Astrocyte (in vitro differentiated cells and primary cell): Measurements from ENCODE around the gene ZNF669. TPM values are rescaled to one million over a fixed set of nuclear protein-coding genes. Genes with fewer than 3 reads are reported as not detected.

Experiments
- DNase-seq: peaks from one replicate; pipeline ENCODE4 v3.0.0-alpha.2; 2010; ENCODE audit warnings: low read depth
- FAIRE-seq: peaks from 2 replicates; lab custom pipeline; 2011; peaks lifted over from hg19 to GRCh38; lab: Jason Lieb, UNC
- H2AFZ ChIP-seq: 2 replicates; pipeline ENCODE4 v1.6.0; 2012; ENCODE audit warnings: low read depth, low read length, inconsistent platforms
- H3K27ac ChIP-seq: 2 replicates; pipeline ENCODE4 v1.5.1; 2011; ENCODE audit warnings: low read depth, low read length, inconsistent platforms
- H3K27me3 ChIP-seq: 2 replicates; pipeline ENCODE4 v1.6.0; 2011; ENCODE audit warnings: low read length, inconsistent platforms; ENCODE audit not compliant: insufficient read depth
- H3K36me3 ChIP-seq: 2 replicates; pipeline ENCODE4 v1.5.1; 2011; ENCODE audit warnings: low read length, inconsistent platforms; ENCODE audit not compliant: insufficient read depth
- H3K4me1 ChIP-seq: 2 replicates; pipeline ENCODE4 v1.5.1; 2011; ENCODE audit warnings: low read length, inconsistent platforms; ENCODE audit not compliant: insufficient read depth
- H3K4me2 ChIP-seq: 2 replicates; pipeline ENCODE4 v1.6.0; 2012; ENCODE audit warnings: low read length, inconsistent platforms
- H3K4me3 ChIP-seq: 2 replicates; pipeline ENCODE4 v1.5.1; 2011; ENCODE audit warnings: low read depth, mild to moderate bottlenecking, low read length, inconsistent platforms; ENCODE audit not compliant: insufficient read depth
- H3K79me2 ChIP-seq: 2 replicates; pipeline ENCODE4 v1.6.0; 2012; ENCODE audit warnings: mild to moderate bottlenecking, low read length, inconsistent platforms; ENCODE audit not compliant: insufficient read depth
- H3K9ac ChIP-seq: 2 replicates; pipeline ENCODE4 v1.6.0; 2012; ENCODE audit warnings: mild to moderate bottlenecking, low read length, inconsistent platforms
- H3K9me3 ChIP-seq: 2 replicates; pipeline ENCODE4 v1.5.1; 2012; ENCODE audit warnings: low read depth, mild to moderate bottlenecking, low read length, inconsistent platforms; ENCODE audit not compliant: insufficient read depth
- H4K20me1 ChIP-seq: 2 replicates; pipeline ENCODE4 v1.6.0; 2012; ENCODE audit warnings: low read length, inconsistent platforms; ENCODE audit not compliant: insufficient read depth
- H3K27ac Mint-ChIP-seq: one replicate; pipeline ENCODE4 v1.8.0; 2021; ENCODE audit warnings: mild to moderate bottlenecking, mixed read lengths; ENCODE audit not compliant: unreplicated experiment
- H3K27me3 Mint-ChIP-seq: one replicate; pipeline ENCODE4 v1.8.0; 2021; ENCODE audit warnings: low read depth, mixed read lengths; ENCODE audit not compliant: unreplicated experiment
- H3K36me3 Mint-ChIP-seq: one replicate; pipeline ENCODE4 v1.8.0; 2021; ENCODE audit warnings: low read depth, mixed read lengths; ENCODE audit not compliant: unreplicated experiment
- H3K4me1 Mint-ChIP-seq: one replicate; pipeline ENCODE4 v1.8.0; 2021; ENCODE audit warnings: low read depth, mixed read lengths; ENCODE audit not compliant: unreplicated experiment
- H3K4me3 Mint-ChIP-seq: one replicate; pipeline ENCODE4 v1.8.0; 2021; ENCODE audit warnings: mild to moderate bottlenecking, moderate library complexity, mixed read lengths; ENCODE audit not compliant: unreplicated experiment
- H3K9me3 Mint-ChIP-seq: one replicate; pipeline ENCODE4 v1.8.0; 2021; ENCODE audit warnings: mild to moderate bottlenecking, mixed read lengths; ENCODE audit not compliant: unreplicated experiment
- EZH2 ChIP-seq: IDR thresholded peaks from 2 replicates; pipeline ENCODE4 v1.6.1; 2012; ENCODE audit warnings: mild to moderate bottlenecking, low read length, inconsistent platforms; ENCODE audit not compliant: insufficient read depth
- total RNA-seq: library from RNA; stranded (reverse); gene quantifications from 2 replicates; pipeline ENCODE4 v1.2.1, GENCODE V29; 2021
- TF ChIP-seq, protein P1 (sequence below): IDR thresholded peaks from 2 replicates; pipeline ENCODE4 v1.5.1; 2011; ENCODE audit warnings: low read depth, mild to moderate bottlenecking, inconsistent platforms, low read length, moderate library complexity; ENCODE audit not compliant: insufficient read depth

Gene ZNF669
- total RNA-seq, 1 donor from 2014 or later, result 9.4 TPM

DNA sequence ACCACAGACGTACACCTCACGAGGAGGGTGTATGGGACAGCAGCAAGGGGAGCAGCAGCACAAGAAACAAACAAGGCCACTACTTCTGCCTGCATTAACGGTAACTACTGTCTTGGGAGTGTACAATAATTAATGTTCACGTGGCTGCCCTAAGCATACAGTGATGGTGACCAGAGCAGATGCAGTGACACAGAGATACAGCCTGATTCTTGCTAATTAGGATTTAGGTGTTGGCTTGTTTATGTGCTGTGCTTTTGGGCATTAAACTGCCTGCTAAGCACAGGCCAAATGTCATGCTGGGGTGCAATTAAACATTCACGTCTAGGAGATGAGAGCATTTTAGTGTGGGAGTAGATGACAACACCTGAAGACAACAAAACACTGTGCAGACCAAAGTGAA, 7.2 kb downstream of the ZNF669 start:
- Mint-ChIP-seq H3K27me3 (no peaks in the 10 kb centered on the region), H3K9me3 (peaks cover 41% of the 10 kb centered on the region), H3K4me1 (no peaks in the 10 kb centered on the region), H3K27ac (no peak overlapping the region), H3K4me3 (no peak overlapping the region), H3K36me3 (peaks cover 51% of the 10 kb centered on the region)
- TF ChIP-seq EZH2, result no peak
- TF ChIP-seq, protein P1, sequence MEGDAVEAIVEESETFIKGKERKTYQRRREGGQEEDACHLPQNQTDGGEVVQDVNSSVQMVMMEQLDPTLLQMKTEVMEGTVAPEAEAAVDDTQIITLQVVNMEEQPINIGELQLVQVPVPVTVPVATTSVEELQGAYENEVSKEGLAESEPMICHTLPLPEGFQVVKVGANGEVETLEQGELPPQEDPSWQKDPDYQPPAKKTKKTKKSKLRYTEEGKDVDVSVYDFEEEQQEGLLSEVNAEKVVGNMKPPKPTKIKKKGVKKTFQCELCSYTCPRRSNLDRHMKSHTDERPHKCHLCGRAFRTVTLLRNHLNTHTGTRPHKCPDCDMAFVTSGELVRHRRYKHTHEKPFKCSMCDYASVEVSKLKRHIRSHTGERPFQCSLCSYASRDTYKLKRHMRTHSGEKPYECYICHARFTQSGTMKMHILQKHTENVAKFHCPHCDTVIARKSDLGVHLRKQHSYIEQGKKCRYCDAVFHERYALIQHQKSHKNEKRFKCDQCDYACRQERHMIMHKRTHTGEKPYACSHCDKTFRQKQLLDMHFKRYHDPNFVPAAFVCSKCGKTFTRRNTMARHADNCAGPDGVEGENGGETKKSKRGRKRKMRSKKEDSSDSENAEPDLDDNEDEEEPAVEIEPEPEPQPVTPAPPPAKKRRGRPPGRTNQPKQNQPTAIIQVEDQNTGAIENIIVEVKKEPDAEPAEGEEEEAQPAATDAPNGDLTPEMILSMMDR, result no peak
- Histone ChIP-seq H3K27ac (no peak overlapping the region), H4K20me1 (peaks cover 2% of the 10 kb centered on the region), H3K4me3 (no peak overlapping the region), H3K4me1 (no peaks in the 10 kb centered on the region), H3K79me2 (peaks cover 18% of the 10 kb centered on the region), H3K36me3 (peaks cover 33% of the 10 kb centered on the region), H3K9ac (no peak overlapping the region), H3K9me3 (peaks cover 36% of the 10 kb centered on the region), H3K27me3 (no peaks in the 10 kb centered on the region), H2AFZ (no peak overlapping the region), H3K4me2 (no peak overlapping the region)
- FAIRE-seq (no peak), DNase-seq (no peak)

DNA sequence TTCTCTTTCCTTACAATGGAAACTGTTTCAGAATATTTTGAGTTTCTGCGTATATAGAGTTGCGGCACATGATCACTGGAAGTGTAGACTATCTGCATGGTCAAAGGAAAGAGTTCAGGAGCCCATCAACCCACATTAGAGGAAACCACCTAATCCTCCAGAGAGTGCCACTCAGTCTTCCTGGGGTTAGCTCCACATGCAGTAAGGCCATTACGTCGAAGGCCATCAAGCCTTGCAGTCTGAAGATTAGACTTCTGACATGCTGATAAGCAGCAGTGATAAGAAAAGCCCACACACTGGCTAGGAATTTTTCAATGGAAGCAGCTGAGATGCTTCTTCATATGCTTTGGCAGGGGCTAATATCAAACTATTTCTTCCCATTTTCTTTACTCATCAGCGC, 7.6 kb downstream of the ZNF669 start:
- peaks cover 46% of the 10 kb centered on the region for H3K36me3 Mint-ChIP-seq

DNA sequence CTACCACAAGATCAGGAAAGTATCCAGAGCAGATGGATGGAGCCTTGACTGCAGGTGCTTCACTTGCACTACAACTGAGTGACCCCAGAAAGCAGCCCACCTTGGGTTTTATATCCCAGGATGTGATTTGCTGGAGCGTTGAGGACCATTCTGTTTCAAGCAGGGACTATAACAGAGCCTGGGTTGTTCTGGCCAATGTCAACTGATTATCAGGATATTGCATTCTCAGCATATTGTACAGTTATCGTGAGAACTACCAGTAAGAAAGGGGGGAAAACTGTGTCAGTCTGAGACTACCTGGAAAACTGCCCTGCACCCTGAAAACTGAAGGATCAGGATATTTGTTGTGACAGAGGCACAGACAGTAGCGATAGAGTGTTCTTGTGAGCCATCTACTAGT, 8.0 kb downstream of the ZNF669 start:
- no peak overlapping the region for H2AFZ ChIP-seq
- H3K36me3 ChIP-seq, result peaks cover 26% of the 10 kb centered on the region
- H3K9ac ChIP-seq, result no peak overlapping the region
- H3K36me3 Mint-ChIP-seq, result peaks cover 42% of the 10 kb centered on the region
- no peaks in the 10 kb centered on the region for H4K20me1 ChIP-seq
- no peaks in the 10 kb centered on the region for H3K27me3 Mint-ChIP-seq
- no peak overlapping the region for H3K4me3 Mint-ChIP-seq
- no peak overlapping the region for H3K27ac ChIP-seq
- peaks cover 29% of the 10 kb centered on the region for H3K9me3 ChIP-seq
- FAIRE-seq (no peak), DNase-seq (no peak)
- TF ChIP-seq EZH2, result no peak
- TF ChIP-seq, protein P1, result no peak
- no peaks in the 10 kb centered on the region for H3K4me1 ChIP-seq
- H3K27me3 ChIP-seq, result no peaks in the 10 kb centered on the region
- no peak overlapping the region for H3K27ac Mint-ChIP-seq
- no peaks in the 10 kb centered on the region for H3K4me1 Mint-ChIP-seq
- peaks cover 34% of the 10 kb centered on the region for H3K9me3 Mint-ChIP-seq
- no peak overlapping the region for H3K4me3 ChIP-seq
- no peak overlapping the region for H3K4me2 ChIP-seq
- H3K79me2 ChIP-seq, result peaks cover 9% of the 10 kb centered on the region

More for the DNA sequence above, 7.6 kb downstream of the ZNF669 start:
- peaks cover 36% of the 10 kb centered on the region for H3K9me3 Mint-ChIP-seq
- H3K9me3 ChIP-seq, result peaks cover 33% of the 10 kb centered on the region
- H3K27ac Mint-ChIP-seq, result no peak overlapping the region
- H3K4me2 ChIP-seq, result no peak overlapping the region
- DNase-seq (no peak), FAIRE-seq (no peak)
- TF ChIP-seq, protein P1, result no peak
- TF ChIP-seq EZH2, result no peak
- no peaks in the 10 kb centered on the region for H3K4me1 Mint-ChIP-seq
- H4K20me1 ChIP-seq, result no peaks in the 10 kb centered on the region
- H3K27ac ChIP-seq, result no peak overlapping the region
- H3K27me3 ChIP-seq, result no peaks in the 10 kb centered on the region
- H3K4me3 ChIP-seq, result no peak overlapping the region
- no peaks in the 10 kb centered on the region for H3K4me1 ChIP-seq
- no peak overlapping the region for H2AFZ ChIP-seq
- no peaks in the 10 kb centered on the region for H3K27me3 Mint-ChIP-seq
- peaks cover 30% of the 10 kb centered on the region for H3K36me3 ChIP-seq
- H3K79me2 ChIP-seq, result peaks cover 13% of the 10 kb centered on the region
- no peak overlapping the region for H3K9ac ChIP-seq
- H3K4me3 Mint-ChIP-seq, result no peak overlapping the region
